ENCODE data around the gene CTXND1.

CTXND1 gene

GRCh38 chr15:80251428-80252120 lies 439 bp downstream of the CTXND1 start:
- no peak for DNase-seq (ENCODE audit: low read depth)

DNA sequence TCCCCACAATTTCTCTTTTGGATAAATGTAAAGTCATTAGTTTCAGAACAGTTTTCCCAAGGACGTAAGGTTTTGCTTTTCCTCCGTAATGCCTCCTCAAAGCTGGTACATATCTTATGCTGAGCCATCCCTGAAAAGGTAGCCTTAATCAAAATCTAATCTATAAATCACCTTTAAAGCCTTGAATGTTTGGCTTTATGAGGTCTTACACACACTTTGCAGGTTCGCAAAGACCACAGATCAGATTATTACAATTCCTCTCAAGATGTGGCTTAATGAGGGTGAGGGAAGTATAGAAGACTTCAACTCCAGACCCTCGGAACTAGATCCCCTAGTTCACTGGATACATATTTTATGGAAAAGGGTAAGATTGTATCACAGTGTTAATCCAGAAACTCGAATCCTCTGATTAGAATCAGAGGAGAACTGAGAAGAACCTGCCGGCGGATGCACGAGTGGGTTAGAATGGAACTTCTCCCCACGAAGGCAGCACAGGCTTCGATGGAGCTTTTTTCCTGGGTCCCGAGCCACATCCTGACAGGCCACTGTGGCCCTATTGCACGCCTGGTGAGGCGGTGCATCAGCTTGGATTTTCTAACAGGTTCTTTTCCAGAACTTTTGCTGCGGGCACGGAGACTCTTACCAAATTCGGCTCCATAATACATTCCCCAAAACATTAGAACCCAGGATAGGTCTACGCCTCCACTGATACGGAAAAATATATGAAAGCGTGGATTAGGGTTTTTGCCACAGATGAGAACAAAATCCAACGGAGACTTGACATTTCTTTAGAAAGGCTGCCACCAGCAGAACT lies 1.2 kb downstream of the CTXND1 start:
- no peak for DNase-seq (ENCODE audit: low read depth)

DNA sequence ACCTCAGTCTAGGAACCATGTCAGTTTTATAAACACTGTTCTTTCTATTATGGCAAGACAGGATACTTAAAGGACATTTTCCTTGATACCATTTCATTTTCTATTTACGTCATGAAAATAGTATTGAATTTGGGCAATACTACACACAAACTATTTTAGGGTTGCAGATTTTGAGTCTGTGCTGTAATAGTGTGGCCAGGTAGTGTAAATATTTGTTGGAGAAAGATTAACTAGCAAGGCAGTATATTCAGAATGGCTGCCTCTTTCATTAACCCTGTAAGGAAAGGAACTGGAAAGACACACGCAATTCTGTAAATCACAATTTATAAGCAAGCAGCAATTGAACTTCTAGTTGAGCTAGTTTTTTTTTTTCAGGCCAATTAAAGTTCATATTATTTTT lies 2.0 kb downstream of the CTXND1 start:
- DNase-seq (ENCODE audit: low read depth) = no peak

DNA sequence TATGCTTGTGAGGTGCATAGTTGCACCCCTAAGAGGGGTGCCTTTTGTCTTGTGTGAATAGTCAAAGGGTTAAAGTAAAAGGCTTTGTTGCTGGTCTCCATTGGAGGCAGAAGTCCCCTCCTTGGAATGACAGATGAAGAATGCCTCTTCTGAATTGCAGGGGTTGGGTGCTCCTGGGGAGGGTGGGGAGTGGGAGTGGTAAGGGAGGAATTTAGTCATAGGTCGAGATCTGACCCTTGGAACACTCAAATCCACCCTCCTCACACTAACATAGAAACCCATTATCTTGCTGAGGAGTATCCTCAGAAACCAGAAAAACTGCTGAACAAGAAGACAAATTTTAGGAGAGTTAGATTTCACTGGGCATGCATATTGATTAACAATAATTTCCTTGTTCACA lies 4.7 kb downstream of the CTXND1 start:
- DNase-seq (ENCODE audit: low read depth) = no peak

GRCh38 chr15:80246425-80246894 lies 5.6 kb downstream of the CTXND1 start:
- DNase-seq (ENCODE audit: low read depth) = no peak

DNA sequence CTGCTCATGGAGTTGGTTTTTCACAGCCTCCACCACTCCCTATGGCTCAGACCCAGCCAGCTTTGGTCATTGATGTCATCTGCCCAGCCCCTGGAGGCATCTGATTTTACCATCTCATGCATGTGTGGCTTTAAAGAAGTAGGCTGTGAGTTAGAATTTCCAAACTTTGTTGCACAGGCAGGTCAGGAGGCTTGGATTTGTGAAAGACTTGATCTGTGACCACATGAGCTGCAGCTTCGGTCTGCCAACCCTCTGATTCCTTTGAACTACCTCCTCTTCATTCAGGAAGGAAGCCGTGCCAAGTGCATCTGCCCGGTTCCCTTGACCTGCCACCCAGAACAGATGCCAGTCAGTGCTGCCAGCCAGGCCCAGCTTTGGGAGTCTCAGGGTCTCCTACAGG lies 9.2 kb downstream of the CTXND1 start:
- DNase-seq (ENCODE audit: low read depth) = no peak

GRCh38 chr15:80242132-80242769 lies 9.8 kb downstream of the CTXND1 start:
- DNase-seq (ENCODE audit: low read depth) = peak; percentile 58

DNA sequence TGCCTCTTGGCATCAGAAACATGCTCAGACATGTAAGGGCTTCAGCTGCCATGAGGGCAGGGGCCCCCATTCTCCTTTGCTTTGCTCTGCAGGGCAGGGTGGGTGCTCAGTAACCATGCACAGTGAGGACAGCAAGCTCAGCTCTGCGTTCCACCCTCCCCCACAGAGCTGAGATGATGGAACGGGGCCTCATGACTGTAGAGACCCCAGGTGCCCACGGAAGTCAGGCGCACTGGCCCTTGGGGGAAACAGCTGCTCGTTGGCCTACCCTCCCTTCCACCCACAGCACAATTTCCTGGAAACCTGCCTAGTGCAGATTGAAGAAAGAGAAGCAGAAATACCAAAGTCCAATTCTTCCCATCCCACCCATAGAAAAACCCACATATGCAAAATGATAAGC lies 10.5 kb downstream of the CTXND1 start:
- no peak for DNase-seq (ENCODE audit: low read depth)

DNA sequence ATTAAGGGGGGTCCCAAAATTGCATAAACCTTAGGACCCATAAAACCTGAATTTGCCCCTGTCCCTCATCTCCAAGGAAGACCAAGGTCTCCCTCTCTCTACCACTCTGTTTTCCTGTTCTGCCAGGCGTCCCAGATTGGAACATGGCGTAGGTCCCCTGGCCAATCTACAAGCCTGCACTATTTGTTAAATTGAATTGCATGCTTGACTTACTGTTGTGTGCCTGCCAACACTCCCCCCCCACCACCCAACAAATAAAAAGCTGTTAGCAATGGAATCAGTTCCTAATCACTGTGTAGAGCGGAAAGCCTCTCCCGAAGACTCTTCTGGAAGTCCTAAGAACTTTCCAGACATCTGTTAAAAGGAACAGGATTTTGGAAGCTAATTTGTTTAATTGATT lies 11.7 kb downstream of the CTXND1 start:
- no peak for DNase-seq (ENCODE audit: low read depth)

DNA sequence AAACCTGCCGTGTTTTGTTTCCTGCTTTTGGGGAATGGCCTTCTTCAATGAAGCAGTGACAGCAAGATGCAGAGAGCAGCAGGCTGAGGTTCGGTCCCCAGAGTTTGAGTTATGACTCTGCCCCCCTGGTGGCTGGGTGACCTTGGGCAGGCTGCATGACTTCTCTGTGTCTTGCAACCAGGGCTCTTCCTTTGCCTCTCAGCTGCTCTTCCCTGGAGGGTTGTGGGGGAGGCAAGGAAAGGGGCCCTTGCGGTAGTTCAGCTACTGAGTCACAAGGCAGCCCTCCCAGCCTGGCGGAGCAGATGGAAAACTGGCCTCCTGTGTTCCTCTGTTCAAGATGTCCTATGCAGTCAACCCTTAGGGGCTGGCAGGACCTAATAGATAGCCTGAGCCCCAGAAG lies 17.1 kb downstream of the CTXND1 start:
- DNase-seq (ENCODE audit: low read depth) = peak; percentile 47

- no peak for DNase-seq (ENCODE audit: low read depth)
Observed at GRCh38 chr15:80233581-80233980, 18.4 kb downstream of the CTXND1 start.

DNA sequence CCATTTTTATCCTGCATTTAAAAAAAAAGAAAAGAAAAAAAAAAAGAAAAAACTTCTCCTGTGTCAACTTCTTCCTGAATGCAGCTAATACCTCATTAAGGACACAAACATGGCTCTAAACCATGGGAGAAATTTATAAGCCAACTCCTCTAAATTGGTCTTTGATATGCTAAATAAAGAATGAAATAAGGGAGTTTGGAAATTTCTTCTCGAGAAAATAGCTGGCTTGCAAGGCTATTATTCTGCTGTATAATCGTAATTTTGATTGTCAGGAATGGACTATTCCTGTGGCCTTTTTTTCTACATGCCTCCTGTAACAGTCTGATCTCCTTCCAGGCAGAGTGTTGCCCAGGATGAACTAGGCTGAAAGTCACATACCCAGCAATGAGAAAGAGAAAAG lies 20.6 kb downstream of the CTXND1 start:
- DNase-seq (ENCODE audit: low read depth) = no peak

DNA sequence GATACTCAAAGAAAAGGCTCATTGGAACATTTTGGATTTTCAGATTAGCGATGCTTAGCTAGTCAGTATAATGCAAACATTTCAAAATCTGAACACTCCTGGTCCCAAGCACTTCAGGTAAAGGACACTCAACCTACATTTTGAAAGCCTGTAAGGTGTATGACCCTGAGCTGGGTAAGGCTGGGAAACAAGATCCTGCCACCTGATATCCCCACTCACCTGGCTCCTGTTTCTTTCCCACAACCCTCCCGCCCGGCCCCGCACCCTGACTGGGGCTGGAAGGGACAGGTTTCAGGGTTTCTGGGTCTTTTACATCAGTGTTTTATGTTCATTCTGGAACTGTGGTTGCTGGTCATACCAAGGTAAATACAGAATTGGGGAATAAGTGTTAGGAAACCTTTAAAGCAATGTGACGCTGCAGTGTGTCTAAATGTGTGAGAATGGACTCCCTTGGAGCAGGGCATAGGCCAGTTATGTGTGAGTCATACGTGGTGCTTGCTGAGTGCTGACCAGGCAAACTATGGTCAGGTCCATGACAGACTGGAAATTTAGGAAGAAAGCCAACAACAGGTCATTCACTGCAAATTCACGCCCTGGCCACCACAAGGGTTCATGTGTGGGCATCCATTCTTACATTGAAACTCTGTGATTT lies 22.9 kb downstream of the CTXND1 start:
- DNase-seq (ENCODE audit: low read depth) = peak; percentile 43

DNA sequence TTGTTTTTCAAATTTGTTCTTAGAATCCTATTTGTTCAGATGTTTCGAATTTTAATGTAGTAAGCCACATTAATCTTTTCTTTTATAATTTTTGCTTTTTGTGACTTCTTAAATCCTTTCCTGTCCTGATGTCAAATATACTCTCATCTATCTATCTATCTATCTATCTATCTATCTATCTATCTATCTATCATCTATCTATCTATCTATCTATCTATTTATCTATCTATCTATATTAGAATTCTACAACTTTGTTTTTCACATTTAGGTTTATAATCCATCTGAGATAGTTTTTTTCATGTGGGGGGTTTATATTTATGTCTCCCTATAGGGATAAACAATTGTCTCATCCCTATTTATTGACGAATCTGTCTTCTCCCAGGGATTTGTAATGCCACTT lies 32.1 kb downstream of the CTXND1 start:
- no peak for DNase-seq (ENCODE audit: low read depth)

GRCh38 chr15:80217327-80217900 lies 34.6 kb downstream of the CTXND1 start:
- no peak for DNase-seq (ENCODE audit: low read depth)

DNA sequence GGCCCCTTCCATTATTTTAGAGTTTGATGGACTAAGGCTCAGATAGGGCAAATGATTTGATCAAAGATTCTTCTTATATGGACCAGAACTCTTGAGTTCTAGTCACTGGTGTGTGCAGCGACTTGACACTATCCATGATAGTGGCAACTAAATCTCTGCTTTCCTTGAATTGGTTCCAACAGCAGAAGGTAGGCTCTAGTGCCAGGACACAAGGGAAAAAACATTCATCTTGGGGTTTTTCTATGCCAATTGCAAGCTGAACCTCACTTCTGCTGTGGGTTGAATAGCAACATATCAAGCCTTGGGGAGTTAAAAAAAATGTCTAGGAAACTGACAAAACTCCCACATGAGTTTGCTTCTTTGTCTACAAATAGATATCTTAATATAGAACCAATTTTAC lies 35.1 kb downstream of the CTXND1 start:
- no peak for DNase-seq (ENCODE audit: low read depth)

DNA sequence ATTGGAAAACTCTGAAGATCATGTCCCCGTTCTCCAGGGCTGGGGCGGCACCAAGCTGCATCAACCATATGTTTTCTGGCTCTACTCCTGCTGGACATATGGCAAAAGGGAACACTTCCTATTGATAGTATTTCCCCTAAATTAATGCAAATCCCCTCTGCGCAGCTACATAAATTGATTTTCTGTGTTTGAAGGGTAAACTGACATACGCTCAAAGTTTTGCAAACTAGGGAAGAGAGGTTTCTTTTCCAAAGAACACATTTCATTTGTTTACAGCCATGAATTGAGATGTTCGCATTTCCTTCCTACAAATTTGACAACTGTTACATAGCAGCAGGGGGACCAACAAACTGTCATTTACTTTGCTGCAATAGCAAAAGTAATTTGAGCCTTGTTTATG lies 35.9 kb downstream of the CTXND1 start:
- no peak for DNase-seq (ENCODE audit: low read depth)

DNA sequence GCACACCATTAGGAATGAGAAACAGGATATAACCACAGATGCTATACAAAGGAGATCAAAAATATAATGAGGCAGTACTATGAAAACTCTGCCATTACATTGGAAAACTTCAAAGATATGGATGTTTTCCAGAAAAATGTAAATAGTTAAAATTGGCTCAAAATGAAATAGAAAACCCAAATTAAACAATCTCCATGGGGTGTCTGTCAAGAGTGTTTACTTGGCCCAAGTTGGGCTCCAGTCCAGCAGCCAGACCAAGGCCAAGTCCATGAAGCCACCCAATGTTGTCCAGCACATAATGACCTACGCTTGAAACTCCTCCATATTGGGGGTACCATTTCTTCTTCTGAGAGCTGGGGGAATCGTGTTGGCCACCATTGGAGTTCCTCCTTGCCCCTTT lies 37.1 kb downstream of the CTXND1 start:
- DNase-seq (ENCODE audit: low read depth) = no peak

DNA sequence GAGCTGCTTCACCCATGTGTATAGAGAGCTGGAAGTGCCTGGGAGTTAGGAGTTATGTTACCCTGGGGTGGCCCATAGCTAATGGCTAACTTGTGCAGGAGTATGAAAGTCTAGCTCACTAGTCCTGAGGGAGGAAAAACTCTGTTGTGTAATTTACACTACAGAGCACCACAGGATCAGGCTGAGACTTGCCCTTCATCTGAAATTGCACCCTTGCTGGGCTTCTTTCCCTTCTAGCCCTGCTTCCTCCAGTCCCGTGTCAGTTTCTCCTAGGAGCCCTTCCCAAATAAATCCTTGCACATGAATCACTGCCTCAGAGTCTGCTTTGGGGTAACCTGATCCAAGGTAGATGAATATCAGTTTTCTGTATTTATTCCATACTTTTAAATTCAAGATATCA lies 40.0 kb downstream of the CTXND1 start:
- no peak for DNase-seq (ENCODE audit: low read depth)

GRCh38 chr15:80210611-80211573 lies 41.1 kb downstream of the CTXND1 start:
- DNase-seq (ENCODE audit: low read depth) = no peak

All from ELR (cell line).